Gastrocnemius medialis (tissue), 4 donors: ENCODE results near the gene DAD1. TPM values are rescaled to one million over a fixed set of nuclear protein-coding genes. Genes with fewer than 3 reads are reported as not detected.
A peak's percentile ranks its signal among the peaks of the same experiment; 100 is the strongest.

ENCODE experiments used
- ATAC-seq, 2 donors: fragments of 150-250 bp; one replicate each; pipeline ENCODE4 v1.9.1; 2016
- DNase-seq, 2 donors: peaks; one replicate each; pipeline ENCODE4 v3.0.0-alpha.2; 2019
- H3K27ac ChIP-seq, 4 donors: fragments of 200-600 bp; sonication (generic); 1 replicate in 1 of 4; 2 replicates in 3 of 4; pipeline ENCODE4 v1.5.1; 2016 to 2018; ENCODE audit warnings: mild to moderate bottlenecking in 2 of 4, moderate library complexity in 1 of 4
- H3K27me3 ChIP-seq, 3 donors: fragments of 200-600 bp; sonication (generic) in 2 of 3; 1 replicate in 1 of 3; 2 replicates in 2 of 3; pipeline versions ENCODE4 v1.5.1 to v1.6.0; 2016 to 2019; ENCODE audit warnings: mild to moderate bottlenecking in 1 of 3, moderate library complexity in 1 of 3
- H3K36me3 ChIP-seq, 2 donors: fragments of 200-600 bp; sonication (generic) in 1 of 2; one replicate each; pipeline ENCODE4 v1.5.1; 2017 to 2018
- H3K4me1 ChIP-seq, 2 donors: fragments of 200-600 bp; sonication (generic) in 1 of 2; one replicate each; pipeline ENCODE4 v1.5.1; 2016 to 2017; ENCODE audit warnings: mild to moderate bottlenecking in 2 of 2
- H3K4me3 ChIP-seq, 4 donors: fragments of 200-600 bp; sonication (generic) in 3 of 4; 1 replicate in 1 of 4; 2 replicates in 3 of 4; pipeline ENCODE4 v1.5.1; 2016 to 2019; ENCODE audit warnings: mild to moderate bottlenecking in 2 of 4
- H3K9me3 ChIP-seq, 3 donors: fragments of 200-600 bp; sonication (generic) in 2 of 3; 1 replicate in 1 of 3; 2 replicates in 2 of 3; pipeline ENCODE4 v1.5.1; 2016 to 2019
- POLR2A ChIP-seq, 2 donors: fragments of 450-650 bp; IDR thresholded peaks; one replicate each; pipeline ENCODE4 v1.6.1; 2017; ENCODE audit warnings: antibody characterized with exemption in 2 of 2, mild to moderate bottlenecking in 2 of 2, moderate library complexity in 2 of 2
- in situ Hi-C, 4 donors: fragments of 200-750 bp; cut with MboI; loops; one replicate each; pipeline versions ENCODE4 v1.15.0 to v1.8.0; 2017; ENCODE audit warnings: low sequenced_read_pairs in 4 of 4
- intact Hi-C: fragments of 100-400 bp; cut with DNase I; formaldehyde crosslinking; loops from one replicate; pipeline ENCODE4 v1.15.1; 2023; ENCODE audit warnings: low total_unique reads
- total RNA-seq, 4 donors: library from RNA; depleted of rRNA; stranded (reverse); fragments of >200 nt; gene quantifications; one replicate each; pipeline versions ENCODE4 v1.1.0 to v1.2.3, GENCODE V29; 2016
- TF ChIP-seq, protein P1 (sequence below), 5 experiments: fragments of 450-650 bp in 3 of 5; fragments of 200-600 bp in 2 of 5; sonication (generic) in 2 of 5; IDR thresholded peaks in 4 of 5; conservative IDR thresholded peaks in 1 of 5; 1 replicate in 4 of 5; 2 replicates in 1 of 5; pipeline ENCODE4 v1.5.1; 2016 to 2019; ENCODE audit warnings: antibody characterized with exemption in 5 of 5, mild to moderate bottlenecking in 3 of 5, moderate library complexity in 3 of 5

DAD1 gene
- total RNA-seq, 4 donors from 2014 or later = 155 to 257 (median 209) TPM

DNA sequence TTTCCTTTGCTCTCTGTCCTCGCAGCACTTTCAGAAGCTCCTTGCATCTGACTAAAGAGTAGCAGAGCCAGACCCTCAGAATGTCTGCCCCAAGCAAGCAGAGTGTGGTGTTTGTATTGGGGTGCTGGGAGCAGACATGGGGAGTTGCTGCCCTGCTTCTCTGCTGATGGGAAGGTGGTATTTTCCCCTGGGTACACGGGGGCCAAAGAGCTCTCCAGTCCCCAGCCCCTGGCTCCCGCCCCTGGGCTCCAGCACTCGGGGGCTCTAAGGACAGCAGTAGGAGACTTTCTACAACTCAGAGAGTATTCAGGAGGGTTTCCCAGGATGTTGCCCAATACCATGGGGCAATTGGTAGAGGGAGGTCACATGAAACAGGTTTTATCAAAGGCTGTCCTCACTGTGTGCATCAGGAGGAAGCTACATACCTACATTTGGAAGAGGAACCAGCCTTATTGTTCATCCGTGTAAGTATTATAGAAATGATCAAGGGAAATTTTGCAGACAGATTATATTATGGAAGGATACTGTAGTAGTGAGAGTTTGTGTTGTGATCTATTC, 50.3 kb downstream of the DAD1 start:
- intact Hi-C loops = no loop called here
- Histone ChIP-seq H3K4me1 (peaks cover 0 to 4% of the 10 kb centered on the region in 2 donors), H3K36me3 (no peaks in the 10 kb centered on the region), H3K27ac (peak overlapping the region in 1 of 4 donors; percentile 14), H3K27me3 (no peaks in the 10 kb centered on the region), H3K4me3 (no peak overlapping the region), H3K9me3 (no peaks in the 10 kb centered on the region)
- in situ Hi-C loops = no loop called here
- no peak for TF ChIP-seq POLR2A (IDR thresholded peaks at IDR 0.05)
- TF ChIP-seq, protein P1, sequence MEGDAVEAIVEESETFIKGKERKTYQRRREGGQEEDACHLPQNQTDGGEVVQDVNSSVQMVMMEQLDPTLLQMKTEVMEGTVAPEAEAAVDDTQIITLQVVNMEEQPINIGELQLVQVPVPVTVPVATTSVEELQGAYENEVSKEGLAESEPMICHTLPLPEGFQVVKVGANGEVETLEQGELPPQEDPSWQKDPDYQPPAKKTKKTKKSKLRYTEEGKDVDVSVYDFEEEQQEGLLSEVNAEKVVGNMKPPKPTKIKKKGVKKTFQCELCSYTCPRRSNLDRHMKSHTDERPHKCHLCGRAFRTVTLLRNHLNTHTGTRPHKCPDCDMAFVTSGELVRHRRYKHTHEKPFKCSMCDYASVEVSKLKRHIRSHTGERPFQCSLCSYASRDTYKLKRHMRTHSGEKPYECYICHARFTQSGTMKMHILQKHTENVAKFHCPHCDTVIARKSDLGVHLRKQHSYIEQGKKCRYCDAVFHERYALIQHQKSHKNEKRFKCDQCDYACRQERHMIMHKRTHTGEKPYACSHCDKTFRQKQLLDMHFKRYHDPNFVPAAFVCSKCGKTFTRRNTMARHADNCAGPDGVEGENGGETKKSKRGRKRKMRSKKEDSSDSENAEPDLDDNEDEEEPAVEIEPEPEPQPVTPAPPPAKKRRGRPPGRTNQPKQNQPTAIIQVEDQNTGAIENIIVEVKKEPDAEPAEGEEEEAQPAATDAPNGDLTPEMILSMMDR (IDR thresholded peaks at IDR 0.05 in 4 of 5, conservative IDR thresholded peaks at IDR 0.05 in 1 of 5) = no peak
- ATAC-seq = no peak
- DNase-seq = no peak

DNA sequence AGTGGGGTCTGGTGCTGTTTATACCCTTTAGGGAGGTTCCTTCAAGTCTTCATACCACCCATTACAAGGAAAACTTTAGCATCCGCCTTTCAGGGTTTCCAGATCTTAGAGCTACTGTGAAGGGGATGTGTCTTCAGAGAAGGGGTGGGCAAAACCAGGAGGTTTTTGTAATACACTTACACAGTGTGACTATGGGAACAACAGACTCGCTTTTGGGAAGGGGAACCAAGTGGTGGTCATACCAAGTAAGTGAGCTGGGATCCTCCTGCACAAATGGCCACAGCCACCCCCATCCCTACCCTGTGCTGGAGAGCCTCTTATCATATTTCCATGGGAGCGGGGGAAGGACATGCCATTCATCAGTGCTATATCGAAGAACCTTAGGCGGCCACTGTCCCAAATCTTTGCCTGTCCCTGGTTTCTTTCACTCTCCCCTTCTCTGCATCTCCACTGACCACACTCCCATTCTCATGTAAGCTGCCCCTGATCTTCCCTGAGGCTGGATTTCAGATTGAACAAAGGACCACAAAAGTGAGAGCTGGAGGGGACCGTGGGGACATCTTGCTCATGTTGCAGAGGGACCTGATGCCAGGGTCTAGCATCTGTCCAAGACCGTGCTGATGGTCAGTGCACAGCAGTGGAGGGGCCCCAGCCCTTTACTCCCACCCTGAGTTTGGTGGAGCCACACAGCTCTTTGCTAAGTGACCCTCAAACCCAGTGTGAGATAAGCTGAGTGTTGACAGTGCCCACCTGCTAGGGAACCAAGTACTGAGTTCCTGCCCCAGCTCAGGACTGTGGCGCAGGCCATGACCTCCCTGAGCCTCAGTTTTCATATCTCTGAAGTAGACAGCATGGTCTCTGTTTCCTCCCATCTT, 51.4 kb downstream of the DAD1 start:
- peak overlapping the region in 2 of 4 donors; percentile 24 to 38 for H3K27ac ChIP-seq
- in situ Hi-C loops (no loop called here), intact Hi-C loops (no loop called here)
- H3K27me3 ChIP-seq = no peaks in the 10 kb centered on the region
- H3K4me3 ChIP-seq = no peak overlapping the region
- no peaks in the 10 kb centered on the region for H3K9me3 ChIP-seq
- DNase-seq (no peak), ATAC-seq (no peak)
- TF ChIP-seq POLR2A (IDR thresholded peaks at IDR 0.05) = no peak
- TF ChIP-seq, protein P1 (IDR thresholded peaks at IDR 0.05 in 4 of 5, conservative IDR thresholded peaks at IDR 0.05 in 1 of 5) = no peak
- H3K36me3 ChIP-seq = no peaks in the 10 kb centered on the region
- peaks cover 0 to 4% of the 10 kb centered on the region in 2 donors for H3K4me1 ChIP-seq

DNA sequence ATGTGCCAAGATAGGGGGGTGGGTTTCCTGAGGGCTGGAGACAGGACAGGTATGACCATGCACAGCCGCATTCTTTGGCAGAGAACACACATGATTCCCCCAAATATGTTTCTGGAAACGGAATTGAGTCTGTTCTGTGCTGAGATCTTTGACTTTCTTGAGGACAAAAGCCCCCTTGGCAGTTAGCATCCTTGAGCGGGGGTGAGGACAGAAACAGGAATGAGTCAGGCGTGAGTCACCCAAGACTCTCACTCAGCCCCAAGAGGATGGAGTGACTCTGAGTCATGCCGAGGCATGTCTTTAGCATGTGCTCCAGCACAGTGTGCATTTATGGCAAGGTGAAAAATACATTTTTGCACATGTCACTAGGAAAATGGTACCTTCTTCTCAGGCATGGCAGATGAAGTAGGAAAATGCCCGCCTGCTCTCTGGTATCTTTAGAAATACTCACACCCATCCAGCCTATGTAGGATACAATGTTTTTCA, 52.1 kb downstream of the DAD1 start:
- peaks cover 0 to 4% of the 10 kb centered on the region in 2 donors for H3K4me1 ChIP-seq

DNA sequence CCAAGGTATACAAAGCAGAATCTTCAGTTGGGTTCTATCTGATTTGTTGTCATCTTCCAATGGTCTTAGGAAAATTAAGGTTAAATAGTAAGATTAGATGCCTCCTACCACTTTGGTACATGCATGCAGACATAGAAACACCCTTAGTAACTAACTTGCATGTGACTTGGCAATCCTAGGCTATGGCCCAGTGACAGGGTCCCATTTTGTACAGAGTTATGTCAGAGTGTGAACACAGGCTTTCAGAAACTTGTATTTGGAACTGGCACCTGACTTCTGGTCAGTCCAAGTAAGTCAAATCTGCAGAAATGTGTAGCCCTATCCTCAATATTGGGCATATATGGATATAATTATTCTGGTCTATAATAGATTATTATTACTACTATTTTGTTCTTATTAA, 53.1 kb downstream of the DAD1 start:
- ATAC-seq = no peak
- intact Hi-C loops (no loop called here), in situ Hi-C loops (no loop called here)
- TF ChIP-seq, protein P1 (IDR thresholded peaks at IDR 0.05 in 4 of 5, conservative IDR thresholded peaks at IDR 0.05 in 1 of 5) = no peak
- no peak for TF ChIP-seq POLR2A (IDR thresholded peaks at IDR 0.05)
- H3K4me1 ChIP-seq = peaks cover 0 to 4% of the 10 kb centered on the region in 2 donors
- H3K4me3 ChIP-seq = no peak overlapping the region
- H3K27ac ChIP-seq = no peak overlapping the region
- no peaks in the 10 kb centered on the region for H3K9me3 ChIP-seq
- no peak for DNase-seq
- H3K27me3 ChIP-seq = no peaks in the 10 kb centered on the region
- H3K36me3 ChIP-seq = no peaks in the 10 kb centered on the region

More for the DNA sequence above, 52.1 kb downstream of the DAD1 start:
- in situ Hi-C loops = no loop called here
- DNase-seq (peak; percentile 48 to 62), ATAC-seq (peak; percentile 89 to 94)
- intact Hi-C loops = no loop called here
- Histone ChIP-seq H3K27ac (peak overlapping the region in 2 of 4 donors; percentile 26 to 38), H3K27me3 (no peaks in the 10 kb centered on the region), H3K9me3 (no peaks in the 10 kb centered on the region), H3K4me3 (no peak overlapping the region), H3K36me3 (no peaks in the 10 kb centered on the region)
- TF ChIP-seq, protein P1 (IDR thresholded peaks at IDR 0.05 in 4 of 5, conservative IDR thresholded peaks at IDR 0.05 in 1 of 5) = no peak
- no peak for TF ChIP-seq POLR2A (IDR thresholded peaks at IDR 0.05)
